B cell (primary cell): ENCODE data around the gene PHOX2B. TPM values are rescaled to one million over a fixed set of nuclear protein-coding genes. Genes with fewer than 3 reads are reported as not detected.

Experiments used
- ATAC-seq: fragments of 200-7000 bp; cut with Tn5 transposase; one replicate; pipeline ENCODE4 v1.10.0; 2021; ENCODE audit warnings: low read depth, mild to moderate bottlenecking, moderate number of reproducible peaks, moderate library complexity
- CTCF ChIA-PET: fragments of 350-600 bp; sonication (Branson Sonifier 250); formaldehyde crosslinking; loops from one replicate; lab custom pipeline; 2021; ENCODE audit warnings: antibody characterized with exemption, inconsistent platforms; lab: Charles Lee
- POLR2A ChIA-PET: fragments of 350-600 bp; sonication (Branson Sonifier 250); formaldehyde crosslinking; loops from one replicate; lab custom pipeline; 2021; ENCODE audit warnings: antibody characterized with exemption; lab: Charles Lee
- DNase-seq: peaks from one replicate; pipeline ENCODE4 v3.0.0; 2013
- H2AFZ ChIP-seq: 2 replicates; pipeline ENCODE4 v1.6.1; 2012; ENCODE audit warnings: mild to moderate bottlenecking, low read depth, low read length; ENCODE audit not compliant: insufficient read depth, poor library complexity, severe bottlenecking
- H3K27ac ChIP-seq, 2 donors: 1 replicate in 1 of 2; 2 replicates in 1 of 2; pipeline ENCODE4 v1.5.1; 2012 to 2013; ENCODE audit warnings: low read length in 2 of 2, mild to moderate bottlenecking in 2 of 2, moderate library complexity in 1 of 2
- H3K27me3 ChIP-seq, 4 experiments: fragments of 200-600 bp in 1 of 4; sonication (generic) in 1 of 4; replicated peaks in 1 of 4; 1 replicate in 2 of 4; 2 replicates in 2 of 4; pipeline versions ENCODE4 v1.6.1 to v1.7.0; 2013 to 2016; ENCODE audit warnings: low read length in 3 of 4, mild to moderate bottlenecking in 2 of 4, mixed read lengths in 1 of 4, moderate library complexity in 1 of 4; ENCODE audit not compliant: insufficient read depth in 4 of 4, control insufficient read depth in 3 of 4; ENCODE audit errors: control extremely low read depth in 1 of 4
- H3K36me3 ChIP-seq, 2 experiments: replicated peaks in 1 of 2; 1 replicate in 1 of 2; 2 replicates in 1 of 2; pipeline versions ENCODE4 v1.6.1 to v1.7.1; 2013; ENCODE audit warnings: low read length in 1 of 2; ENCODE audit not compliant: insufficient read depth in 2 of 2, control insufficient read depth in 1 of 2; ENCODE audit errors: control extremely low read depth in 1 of 2, extremely low read depth in 1 of 2
- H3K4me1 ChIP-seq, 2 donors: fragments of 200-600 bp in 1 of 2; sonication (generic) in 1 of 2; 1 replicate in 1 of 2; 2 replicates in 1 of 2; pipeline versions ENCODE4 v1.5.1 to v1.6.1; 2013 to 2017; ENCODE audit warnings: low read length in 2 of 2; ENCODE audit not compliant: control insufficient read depth in 2 of 2, insufficient read depth in 2 of 2
- H3K4me2 ChIP-seq: replicated peaks from 2 replicates; pipeline ENCODE3; 2012; ENCODE audit warnings: mild to moderate bottlenecking, low read depth, low read length; ENCODE audit not compliant: poor library complexity, severe bottlenecking
- H3K4me3 ChIP-seq, 5 experiments: fragments of 200-600 bp in 1 of 5; sonication (generic) in 1 of 5; 1 replicate in 3 of 5; 2 replicates in 2 of 5; pipeline versions ENCODE4 v1.5.1 to v1.7.0; 2011 to 2016; ENCODE audit warnings: low read length in 4 of 5, mild to moderate bottlenecking in 4 of 5, low read depth in 2 of 5, control low read depth in 1 of 5, moderate library complexity in 1 of 5; ENCODE audit not compliant: insufficient read depth in 1 of 5; ENCODE audit errors: control extremely low read depth in 1 of 5, extremely low read depth in 1 of 5
- H3K79me2 ChIP-seq: fragments of 200-600 bp; sonication (generic); one replicate; pipeline ENCODE4 v1.6.0; 2016; ENCODE audit warnings: low read length; ENCODE audit not compliant: control insufficient read depth, insufficient read depth
- H3K9ac ChIP-seq: fragments of 200-600 bp; sonication (generic); 2 replicates; pipeline ENCODE4 v1.6.1; 2017; ENCODE audit warnings: mild to moderate bottlenecking, low read length, moderate library complexity
- H3K9me3 ChIP-seq, 3 donors: one replicate each; pipeline versions ENCODE4 v1.6.1 to v1.7.1; 2013; ENCODE audit warnings: low read length in 2 of 3; ENCODE audit not compliant: control insufficient read depth in 2 of 3, insufficient read depth in 1 of 3; ENCODE audit errors: control extremely low read depth in 1 of 3
- H4K20me1 ChIP-seq: 2 replicates; pipeline ENCODE4 v1.6.0; 2012; ENCODE audit warnings: mild to moderate bottlenecking, low read length; ENCODE audit not compliant: insufficient read depth, control insufficient read depth, poor library complexity, severe bottlenecking
- H3K27ac Mint-ChIP-seq: one replicate; pipeline ENCODE4 v1.8.0; 2021; ENCODE audit warnings: mixed read lengths
- H3K27me3 Mint-ChIP-seq: one replicate; pipeline ENCODE4 v1.8.0; 2021; ENCODE audit warnings: mixed read lengths
- H3K4me1 Mint-ChIP-seq: one replicate; pipeline ENCODE4 v1.8.0; 2021; ENCODE audit warnings: mixed read lengths
- H3K4me3 Mint-ChIP-seq: one replicate; pipeline ENCODE4 v1.8.0; 2021; ENCODE audit warnings: mixed read lengths
- H3K9me3 Mint-ChIP-seq: one replicate; pipeline ENCODE4 v1.8.0; 2022; ENCODE audit warnings: mixed read lengths; ENCODE audit not compliant: insufficient read depth
- EZH2 ChIP-seq: IDR thresholded peaks from 2 replicates; pipeline ENCODE4 v1.6.1; 2012; ENCODE audit warnings: borderline replicate concordance, low read depth, mild to moderate bottlenecking, moderate library complexity, low read length; ENCODE audit not compliant: insufficient read depth, poor library complexity, severe bottlenecking
- WGBS: methylation state at CpG from one replicate; pipeline ENCODE4 v1.1.5; 2013; ENCODE audit warnings: missing lambda C conversion rate; ENCODE audit not compliant: insufficient coverage; 5-methylcytosine and 5-hydroxymethylcytosine counted together
- intact Hi-C: fragments of 100-400 bp; cut with micrococcal nuclease; formaldehyde crosslinking; loops from one replicate; pipeline ENCODE4 v1.10.0; 2022
- polyA plus RNA-seq: library from polyadenylated mRNA; depleted of rRNA; stranded (reverse); fragments of >200 nt; gene quantifications from 2 replicates; pipeline ENCODE4 v1.2.3, GENCODE V29; 2012
- total RNA-seq, 2 donors: library from RNA; stranded (reverse); fragments of 120-200 nt in 1 of 2; gene quantifications; 1 replicate in 1 of 2; 2 replicates in 1 of 2; pipeline versions ENCODE4 v1.2.3 to v1.2.4, GENCODE V29; 2013 to 2022
- TF ChIP-seq, protein P1 (sequence below): fragments of 200-600 bp; IDR thresholded peaks from one replicate; pipeline ENCODE4 v1.8.0; 2022; ENCODE audit warnings: antibody characterized with exemption, mild to moderate bottlenecking

The PHOX2B gene
- total and polyA plus RNA-seq, 2 donors (not counting 1 experiment from before 2014, with no cell fraction given): not detected

DNA sequence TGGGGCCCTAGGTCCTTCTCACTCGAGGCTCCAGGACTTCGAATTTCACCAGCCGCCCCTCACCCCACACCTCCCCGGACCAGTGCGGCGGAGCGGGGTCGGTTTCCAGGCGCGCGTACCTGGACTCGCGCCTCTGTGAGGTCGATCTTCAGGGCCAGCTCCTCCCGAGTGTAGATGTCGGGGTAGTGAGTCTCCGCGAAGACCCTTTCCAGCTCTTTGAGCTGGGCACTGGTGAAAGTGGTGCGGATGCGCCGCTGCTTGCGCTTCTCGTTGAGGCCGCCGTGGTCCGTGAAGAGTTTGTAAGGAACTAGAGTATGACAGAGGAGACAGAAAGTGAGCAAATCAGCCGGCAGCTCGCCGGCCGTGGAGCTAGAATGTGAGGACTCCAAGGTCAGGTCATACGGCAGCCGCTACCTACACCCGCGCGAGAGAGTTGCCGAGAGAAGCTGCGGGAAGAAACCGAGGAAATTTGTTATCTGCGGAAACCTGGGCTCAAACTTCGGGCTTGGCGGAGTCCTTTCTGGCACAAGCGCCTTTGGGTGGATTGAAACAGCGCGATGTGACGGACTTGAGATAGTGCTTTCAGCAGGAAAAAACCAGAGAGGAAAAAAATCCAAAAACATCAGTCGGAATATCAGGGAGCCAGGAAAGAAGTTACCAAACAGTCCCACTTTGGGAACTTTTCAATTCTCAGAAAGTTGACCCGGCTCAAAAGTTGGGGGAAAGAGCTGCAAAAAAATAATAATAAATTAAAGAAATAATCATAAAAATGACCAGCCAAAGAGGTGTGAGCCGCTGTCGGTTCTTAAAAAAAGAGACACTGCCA is 1.1 kb downstream of the PHOX2B start:
- ChIA-PET POLR2A (no interaction called here), CTCF (interaction anchor here (0.7 kb wide), 1 partner anchor 132 kb away, joined by 3 read pairs; no protein-coding TSS in a partner anchor)
- H4K20me1 ChIP-seq: no peaks in the 10 kb centered on the region
- H3K4me3 ChIP-seq: no peak overlapping the region
- intact Hi-C loops: no loop called here
- peaks cover 4% of the 10 kb centered on the region for H3K4me1 Mint-ChIP-seq
- peaks cover 0 to 33% (median 0%) of the 10 kb centered on the region in 3 donors for H3K9me3 ChIP-seq
- TF ChIP-seq, protein P1, sequence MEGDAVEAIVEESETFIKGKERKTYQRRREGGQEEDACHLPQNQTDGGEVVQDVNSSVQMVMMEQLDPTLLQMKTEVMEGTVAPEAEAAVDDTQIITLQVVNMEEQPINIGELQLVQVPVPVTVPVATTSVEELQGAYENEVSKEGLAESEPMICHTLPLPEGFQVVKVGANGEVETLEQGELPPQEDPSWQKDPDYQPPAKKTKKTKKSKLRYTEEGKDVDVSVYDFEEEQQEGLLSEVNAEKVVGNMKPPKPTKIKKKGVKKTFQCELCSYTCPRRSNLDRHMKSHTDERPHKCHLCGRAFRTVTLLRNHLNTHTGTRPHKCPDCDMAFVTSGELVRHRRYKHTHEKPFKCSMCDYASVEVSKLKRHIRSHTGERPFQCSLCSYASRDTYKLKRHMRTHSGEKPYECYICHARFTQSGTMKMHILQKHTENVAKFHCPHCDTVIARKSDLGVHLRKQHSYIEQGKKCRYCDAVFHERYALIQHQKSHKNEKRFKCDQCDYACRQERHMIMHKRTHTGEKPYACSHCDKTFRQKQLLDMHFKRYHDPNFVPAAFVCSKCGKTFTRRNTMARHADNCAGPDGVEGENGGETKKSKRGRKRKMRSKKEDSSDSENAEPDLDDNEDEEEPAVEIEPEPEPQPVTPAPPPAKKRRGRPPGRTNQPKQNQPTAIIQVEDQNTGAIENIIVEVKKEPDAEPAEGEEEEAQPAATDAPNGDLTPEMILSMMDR: no peak
- no peak for TF ChIP-seq EZH2
- 16% methylated on average over 45 of the region's 49 CpGs for WGBS
- ATAC-seq (no peak), DNase-seq (no peak)
- no peak overlapping the region for H2AFZ ChIP-seq
- peaks cover 0 to 9% of the 10 kb centered on the region in 2 donors for H3K4me1 ChIP-seq
- H3K79me2 ChIP-seq: no peaks in the 10 kb centered on the region
- no peak overlapping the region for H3K27ac Mint-ChIP-seq
- H3K4me2 ChIP-seq: no peak overlapping the region
- no peak overlapping the region for H3K27ac ChIP-seq
- peaks cover 61% of the 10 kb centered on the region for H3K27me3 Mint-ChIP-seq
- peaks cover 0 to 78% (median 48%) of the 10 kb centered on the region in 4 experiments for H3K27me3 ChIP-seq
- no peaks in the 10 kb centered on the region for H3K9me3 Mint-ChIP-seq
- no peaks in the 10 kb centered on the region for H3K36me3 ChIP-seq
- no peak overlapping the region for H3K9ac ChIP-seq
- no peak overlapping the region for H3K4me3 Mint-ChIP-seq
